Hepatocyte (in vitro differentiated cells): ENCODE data around the gene NLK.

Source experiments
- CTCF ChIP-seq: fragments of 200-600 bp; sonication (generic); IDR thresholded peaks from 2 replicates; pipeline ENCODE4 v1.5.1; 2016; ENCODE audit warnings: antibody characterized with exemption, mild to moderate bottlenecking; ENCODE audit not compliant: poor library complexity
- EZH2 ChIP-seq: fragments of 200-600 bp; sonication (generic); IDR thresholded peaks from 2 replicates; pipeline ENCODE4 v1.6.1; 2016; ENCODE audit warnings: antibody characterized with exemption, mild to moderate bottlenecking, borderline replicate concordance

DNA sequence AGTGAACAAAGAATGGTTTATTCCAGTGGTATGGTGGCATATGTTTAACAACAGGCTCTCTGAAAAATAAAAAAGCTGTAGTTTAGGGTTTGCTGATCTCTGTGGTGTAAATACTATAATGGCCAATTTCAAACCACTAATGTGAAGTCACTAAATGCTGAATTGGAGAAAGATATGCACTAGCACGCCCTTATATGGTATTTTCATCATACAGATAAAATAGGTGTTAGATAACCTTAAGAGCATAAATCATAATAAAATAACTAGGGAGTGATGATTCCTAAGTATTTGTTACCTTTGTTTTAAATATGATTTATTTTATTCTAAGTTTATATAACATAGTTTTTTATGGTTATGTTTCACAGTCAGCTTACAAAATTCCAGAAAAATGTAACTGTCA, 17.2 kb downstream of the NLK start:
- no peak for TF ChIP-seq CTCF
- TF ChIP-seq EZH2: no peak
